HS-27A (cell line): ENCODE measurements around the gene KDM5B.
"Not testable (repeated sequence)": the region's sequence is repeated elsewhere in the genome, so short reads cannot be mapped to it uniquely, and the experiment has no call there.

ENCODE experiments used
- DNase-seq: peaks from one replicate; pipeline ENCODE4 v3.0.0-alpha.2; 2012; ENCODE audit warnings: low read depth, missing footprints

The KDM5B gene

GRCh38 chr1:202791077-202791747 is 17.0 kb downstream of the KDM5B start:
- DNase-seq: no peak

GRCh38 chr1:202788800-202789199 is 19.4 kb downstream of the KDM5B start:
- no peak for DNase-seq

GRCh38 chr1:202786804-202787203 is 21.4 kb downstream of the KDM5B start:
- DNase-seq: no peak

GRCh38 chr1:202781180-202781579 is 27.0 kb downstream of the KDM5B start:
- no peak for DNase-seq

- no peak for DNase-seq
Observed at GRCh38 chr1:202770135-202770534, 38.1 kb downstream of the KDM5B start.

GRCh38 chr1:202765721-202766120 is 42.5 kb downstream of the KDM5B start:
- DNase-seq: no peak

- DNase-seq: no peak
Observed at GRCh38 chr1:202762019-202762418, 46.2 kb downstream of the KDM5B start.

- no peak for DNase-seq
Observed at GRCh38 chr1:202760589-202760988, 47.6 kb downstream of the KDM5B start.

- no peak for DNase-seq
Observed at GRCh38 chr1:202756391-202756790, 51.8 kb downstream of the KDM5B start.

GRCh38 chr1:202754293-202754692 is 53.9 kb downstream of the KDM5B start:
- DNase-seq: no peak

GRCh38 chr1:202752774-202753173 is 55.4 kb downstream of the KDM5B start:
- no peak for DNase-seq

GRCh38 chr1:202750761-202751160 is 57.5 kb downstream of the KDM5B start:
- no peak for DNase-seq

GRCh38 chr1:202750024-202750423 is 58.2 kb downstream of the KDM5B start:
- DNase-seq: no peak

- no peak for DNase-seq
Observed at GRCh38 chr1:202745323-202745888, 62.8 kb downstream of the KDM5B start.

GRCh38 chr1:202744770-202745169 is 63.5 kb downstream of the KDM5B start:
- DNase-seq: not testable (repeated sequence)

- DNase-seq: no peak
Observed at GRCh38 chr1:202742496-202742895, 65.7 kb downstream of the KDM5B start.

- DNase-seq: no peak
Observed at GRCh38 chr1:202733251-202733650, 75.0 kb downstream of the KDM5B start.

GRCh38 chr1:202728951-202729350 is 79.3 kb downstream of the KDM5B start:
- DNase-seq: no peak

- no peak for DNase-seq
Observed at GRCh38 chr1:202725526-202725925, 82.7 kb downstream of the KDM5B start.

- no peak for DNase-seq
Observed at GRCh38 chr1:202723708-202724107, 84.5 kb downstream of the KDM5B start.

- DNase-seq: not testable (repeated sequence)
Observed at GRCh38 chr1:202723046-202723445, 85.2 kb downstream of the KDM5B start.

- DNase-seq: no peak
Observed at GRCh38 chr1:202716654-202717053, 91.6 kb downstream of the KDM5B start.

- not testable (repeated sequence) for DNase-seq
Observed at GRCh38 chr1:202714202-202714601, 94.0 kb downstream of the KDM5B start.

GRCh38 chr1:202713110-202713509 is 95.1 kb downstream of the KDM5B start:
- DNase-seq: no peak
